ENCODE results near the gene KIAA1217.

KIAA1217 gene

GRCh38 chr10:24575481-24576002 is 366.6 kb downstream of the KIAA1217 start:
- no peaks in the 10 kb centered on the region for H3K4me1 ChIP-seq
- H3K4me3 ChIP-seq (ENCODE audit: low read depth, low read length) = no peak overlapping the region
- H3K36me3 ChIP-seq (ENCODE audit: control insufficient read depth, insufficient read depth, low read length) = no peaks in the 10 kb centered on the region
- no peaks in the 10 kb centered on the region for H3K79me2 ChIP-seq
- no peak overlapping the region for H3K27ac ChIP-seq
- H3K27me3 ChIP-seq (ENCODE audit: control insufficient read depth, insufficient read depth, low read length) = no peaks in the 10 kb centered on the region
- no peak overlapping the region for H2AFZ ChIP-seq
- no peak for TF ChIP-seq CTCF (IDR thresholded peaks at IDR 0.05)
- no peak overlapping the region for H3K9ac ChIP-seq
- H3K4me2 ChIP-seq (ENCODE audit: low read length) = no peak overlapping the region
- H3K9me3 ChIP-seq (ENCODE audit: control insufficient read depth, low read length) = no peaks in the 10 kb centered on the region

- Histone ChIP-seq H3K9me3 (ENCODE audit: control insufficient read depth, low read length) (no peaks in the 10 kb centered on the region), H3K36me3 (ENCODE audit: control insufficient read depth, insufficient read depth, low read length) (no peaks in the 10 kb centered on the region), H3K4me1 (no peaks in the 10 kb centered on the region), H3K4me2 (ENCODE audit: low read length) (no peak overlapping the region), H3K27me3 (ENCODE audit: control insufficient read depth, insufficient read depth, low read length) (no peaks in the 10 kb centered on the region), H2AFZ (no peak overlapping the region), H3K79me2 (no peaks in the 10 kb centered on the region), H3K9ac (no peak overlapping the region), H3K4me3 (ENCODE audit: low read depth, low read length) (no peak overlapping the region), H3K27ac (no peak overlapping the region)
- TF ChIP-seq CTCF (IDR thresholded peaks at IDR 0.05) = no peak
Observed at GRCh38 chr10:24579448-24579847, 370.5 kb downstream of the KIAA1217 start.

- Histone ChIP-seq H3K79me2 (no peaks in the 10 kb centered on the region), H3K27me3 (ENCODE audit: control insufficient read depth, insufficient read depth, low read length) (no peaks in the 10 kb centered on the region), H3K4me2 (ENCODE audit: low read length) (no peak overlapping the region), H3K9ac (no peak overlapping the region), H3K4me1 (no peaks in the 10 kb centered on the region), H3K27ac (no peak overlapping the region), H3K36me3 (ENCODE audit: control insufficient read depth, insufficient read depth, low read length) (no peaks in the 10 kb centered on the region), H3K9me3 (ENCODE audit: control insufficient read depth, low read length) (no peaks in the 10 kb centered on the region), H3K4me3 (ENCODE audit: low read depth, low read length) (no peak overlapping the region), H2AFZ (no peak overlapping the region)
- TF ChIP-seq CTCF (IDR thresholded peaks at IDR 0.05) = no peak
Observed at GRCh38 chr10:24579906-24580305, 371.0 kb downstream of the KIAA1217 start.

- Histone ChIP-seq H3K27me3 (ENCODE audit: control insufficient read depth, insufficient read depth, low read length) (no peaks in the 10 kb centered on the region), H3K9ac (no peak overlapping the region), H3K4me2 (ENCODE audit: low read length) (no peak overlapping the region), H3K9me3 (ENCODE audit: control insufficient read depth, low read length) (no peaks in the 10 kb centered on the region), H3K4me1 (no peaks in the 10 kb centered on the region), H3K27ac (no peak overlapping the region), H3K79me2 (no peaks in the 10 kb centered on the region), H3K4me3 (ENCODE audit: low read depth, low read length) (no peak overlapping the region), H2AFZ (no peak overlapping the region), H3K36me3 (ENCODE audit: control insufficient read depth, insufficient read depth, low read length) (no peaks in the 10 kb centered on the region)
- TF ChIP-seq CTCF (IDR thresholded peaks at IDR 0.05) = no peak
Observed at GRCh38 chr10:24589265-24589664, 380.3 kb downstream of the KIAA1217 start.

GRCh38 chr10:24590697-24591457 is 381.9 kb downstream of the KIAA1217 start:
- Histone ChIP-seq H2AFZ (no peak overlapping the region), H3K4me1 (no peaks in the 10 kb centered on the region), H3K9ac (no peak overlapping the region), H3K36me3 (ENCODE audit: control insufficient read depth, insufficient read depth, low read length) (no peaks in the 10 kb centered on the region), H3K4me3 (ENCODE audit: low read depth, low read length) (no peak overlapping the region), H3K27me3 (ENCODE audit: control insufficient read depth, insufficient read depth, low read length) (no peaks in the 10 kb centered on the region), H3K27ac (no peak overlapping the region), H3K9me3 (ENCODE audit: control insufficient read depth, low read length) (no peaks in the 10 kb centered on the region), H3K79me2 (no peaks in the 10 kb centered on the region), H3K4me2 (ENCODE audit: low read length) (no peak overlapping the region)
- no peak for TF ChIP-seq CTCF (IDR thresholded peaks at IDR 0.05)
